H1 (cell line): Measurements from ENCODE around the gene KCNQ1. TPM values are rescaled to one million over a fixed set of nuclear protein-coding genes. Genes with fewer than 3 reads are reported as not detected.
A peak's percentile ranks its signal among the peaks of the same experiment; 100 is the strongest.

ENCODE experiments used
- CTCF ChIA-PET: fragments of 300-600 bp; sonication (Branson Sonifier 250); formaldehyde crosslinking; loops from one replicate; lab custom pipeline; 2021; ENCODE audit not compliant: partially characterized antibody; lab: Charles Lee
- POLR2A ChIA-PET: fragments of 300-600 bp; sonication (Branson Sonifier 250); formaldehyde crosslinking; loops from one replicate; lab custom pipeline; 2021; ENCODE audit warnings: inconsistent platforms; ENCODE audit not compliant: partially characterized antibody; lab: Charles Lee
- DNase-seq, 2 experiments: peaks; one replicate each; pipeline versions ENCODE4 v3.0.0 to v3.0.0-alpha.2; 2010 to 2022; ENCODE audit warnings: low spot score in 2 of 2, low read depth in 1 of 2, mixed read lengths in 1 of 2
- FAIRE-seq: peaks from 2 replicates; lab custom pipeline; 2011; peaks lifted over from hg19 to GRCh38; lab: Jason Lieb, UNC
- H2AFZ ChIP-seq: 2 replicates; pipeline ENCODE4 v1.8.1; 2012; ENCODE audit warnings: low read length, inconsistent platforms
- H2AK5ac ChIP-seq: 2 replicates; pipeline ENCODE4 v1.6.1; 2013; ENCODE audit warnings: low read depth, low read length
- H2BK120ac ChIP-seq: replicated peaks from 2 replicates; pipeline ENCODE3; 2013; ENCODE audit warnings: low read depth, low read length, inconsistent platforms
- H2BK12ac ChIP-seq: 2 replicates; pipeline ENCODE4 v1.6.1; 2013; ENCODE audit warnings: low read depth, low read length
- H2BK15ac ChIP-seq: 2 replicates; pipeline ENCODE4 v1.6.1; 2013; ENCODE audit warnings: low read length
- H2BK20ac ChIP-seq: 2 replicates; pipeline ENCODE4 v1.6.1; 2013; ENCODE audit warnings: low read length
- H2BK5ac ChIP-seq: 2 replicates; pipeline ENCODE4 v1.6.1; 2013; ENCODE audit warnings: low read depth, low read length
- H3K14ac ChIP-seq: 2 replicates; pipeline ENCODE4 v1.6.1; 2013; ENCODE audit warnings: inconsistent platforms; ENCODE audit not compliant: insufficient read length
- H3K18ac ChIP-seq: 2 replicates; pipeline ENCODE4 v1.6.1; 2013; ENCODE audit warnings: low read length; ENCODE audit errors: extremely low read depth
- H3K23ac ChIP-seq: 2 replicates; pipeline ENCODE4 v1.6.1; 2013; ENCODE audit warnings: inconsistent platforms; ENCODE audit not compliant: insufficient read length
- H3K23me2 ChIP-seq: 2 replicates; pipeline ENCODE4 v1.6.1; 2013; ENCODE audit warnings: low read depth, low read length
- H3K27ac ChIP-seq: 2 replicates; pipeline ENCODE4 v1.6.1; 2011; ENCODE audit warnings: low read depth, low read length, inconsistent platforms
- H3K27me3 ChIP-seq, 4 experiments: replicated peaks in 1 of 4; 1 replicate in 1 of 4; 2 replicates in 3 of 4; pipeline versions ENCODE4 v1.6.1 to v1.8.1; 2011 to 2013; ENCODE audit warnings: low read length in 3 of 4, mild to moderate bottlenecking in 3 of 4, inconsistent platforms in 2 of 4, mixed read lengths in 2 of 4, moderate library complexity in 1 of 4; ENCODE audit not compliant: control insufficient read depth in 3 of 4, insufficient read depth in 3 of 4; ENCODE audit errors: extremely low read depth in 1 of 4
- H3K36me3 ChIP-seq, 4 experiments: 2 replicates each; pipeline versions ENCODE4 v1.6.1 to v1.8.1; 2011 to 2013; ENCODE audit warnings: mild to moderate bottlenecking in 4 of 4, low read length in 3 of 4, moderate library complexity in 2 of 4, control low read depth in 1 of 4, inconsistent platforms in 1 of 4; ENCODE audit not compliant: insufficient read depth in 4 of 4, control insufficient read depth in 2 of 4
- H3K4ac ChIP-seq: replicated peaks from 2 replicates; pipeline ENCODE3; 2013; ENCODE audit warnings: low read length, low read depth, mixed read lengths, inconsistent platforms; ENCODE audit not compliant: insufficient read length
- H3K4me1 ChIP-seq, 4 experiments: replicated peaks in 1 of 4; 1 replicate in 1 of 4; 2 replicates in 3 of 4; pipeline versions ENCODE4 v1.6.1 to v1.8.1; 2011 to 2013; ENCODE audit warnings: low read length in 3 of 4, inconsistent platforms in 2 of 4, mixed read lengths in 1 of 4; ENCODE audit not compliant: insufficient read depth in 4 of 4, control insufficient read depth in 3 of 4
- H3K4me2 ChIP-seq, 2 experiments: 2 replicates each; pipeline versions ENCODE4 v1.6.1 to v1.8.1; 2011 to 2013; ENCODE audit warnings: low read depth in 2 of 2, low read length in 2 of 2, control low read depth in 1 of 2, inconsistent platforms in 1 of 2, mild to moderate bottlenecking in 1 of 2; ENCODE audit not compliant: insufficient read depth in 1 of 2
- H3K4me3 ChIP-seq, 4 experiments: fragments of 200-600, 300-600 bp in 1 of 4; sonication (generic), shearing (Covaris generic), sonication (Bioruptor Twin) in 1 of 4; 2 replicates each; pipeline versions ENCODE4 v1.5.1 to v1.8.1; 2011 to 2016; ENCODE audit warnings: low read length in 4 of 4, low read depth in 3 of 4, control low read depth in 2 of 4, inconsistent platforms in 2 of 4, mild to moderate bottlenecking in 2 of 4, mixed read lengths in 1 of 4, moderate library complexity in 1 of 4; ENCODE audit not compliant: insufficient read depth in 2 of 4; ENCODE audit errors: extremely low read depth in 1 of 4
- H3K56ac ChIP-seq: replicated peaks from 2 replicates; pipeline ENCODE3; 2013; ENCODE audit warnings: low read depth, mild to moderate bottlenecking, mixed read lengths, low read length, inconsistent platforms; ENCODE audit not compliant: insufficient read length
- H3K79me1 ChIP-seq: 2 replicates; pipeline ENCODE4 v1.6.1; 2013; ENCODE audit warnings: low read depth, low read length, control low read depth
- H3K79me2 ChIP-seq, 2 experiments: 2 replicates each; pipeline versions ENCODE4 v1.6.1 to v1.8.1; 2012 to 2013; ENCODE audit warnings: low read length in 2 of 2, mild to moderate bottlenecking in 2 of 2, inconsistent platforms in 1 of 2; ENCODE audit not compliant: insufficient read depth in 2 of 2, control insufficient read depth in 1 of 2
- H3K9ac ChIP-seq, 4 experiments: replicated peaks in 1 of 4; 1 replicate in 1 of 4; 2 replicates in 3 of 4; pipeline versions ENCODE4 v1.6.1 to v1.8.1; 2011 to 2013; ENCODE audit warnings: low read depth in 3 of 4, low read length in 3 of 4, control low read depth in 2 of 4, mild to moderate bottlenecking in 2 of 4, moderate library complexity in 2 of 4, inconsistent platforms in 1 of 4; ENCODE audit errors: extremely low read depth in 1 of 4
- H3K9me3 ChIP-seq, 2 experiments: 2 replicates each; pipeline versions ENCODE4 v1.6.1 to v1.8.1; 2012 to 2013; ENCODE audit warnings: mild to moderate bottlenecking in 2 of 2, moderate library complexity in 2 of 2, control low read depth in 1 of 2, inconsistent platforms in 1 of 2, low read depth in 1 of 2, low read length in 1 of 2, mixed read lengths in 1 of 2; ENCODE audit not compliant: insufficient read depth in 2 of 2
- H4K20me1 ChIP-seq, 2 experiments: replicated peaks in 1 of 2; 2 replicates each; pipeline versions ENCODE3 to v1.8.1; 2011 to 2013; ENCODE audit warnings: inconsistent platforms in 2 of 2, low read length in 2 of 2, mild to moderate bottlenecking in 1 of 2; ENCODE audit not compliant: insufficient read depth in 2 of 2, control insufficient read depth in 1 of 2
- H4K5ac ChIP-seq: 2 replicates; pipeline ENCODE4 v1.6.1; 2013; ENCODE audit warnings: low read length, low read depth, mixed read lengths, inconsistent platforms; ENCODE audit not compliant: insufficient read length
- H4K8ac ChIP-seq: 2 replicates; pipeline ENCODE4 v1.8.0; 2013; ENCODE audit warnings: mild to moderate bottlenecking, moderate library complexity, low read length, inconsistent platforms; ENCODE audit not compliant: insufficient read depth; ENCODE audit errors: extremely low read depth
- H4K91ac ChIP-seq: replicated peaks from 2 replicates; pipeline ENCODE3; 2013; ENCODE audit warnings: low read length, mixed read lengths, inconsistent platforms; ENCODE audit not compliant: insufficient read length
- GTF2F1 ChIP-seq: IDR thresholded peaks from 2 replicates; pipeline ENCODE4 v1.6.1; 2012; ENCODE audit warnings: low read depth, low read length, improper control_type of control experiment, borderline replicate concordance
- HDAC2 ChIP-seq, 2 experiments: fragments of 300-600 bp in 1 of 2; sonication (generic) in 1 of 2; IDR thresholded peaks; 2 replicates each; pipeline ENCODE4 v1.6.1; 2011 to 2012; ENCODE audit warnings: low read depth in 2 of 2, low read length in 2 of 2, mild to moderate bottlenecking in 2 of 2, moderate library complexity in 2 of 2, borderline replicate concordance in 1 of 2, inconsistent platforms in 1 of 2
- NANOG ChIP-seq: IDR thresholded peaks from 2 replicates; pipeline ENCODE4 v1.6.1; 2011; ENCODE audit warnings: low read length, low read depth, mild to moderate bottlenecking, inconsistent platforms; ENCODE audit not compliant: insufficient read depth, poor library complexity, severe bottlenecking
- WGBS, 2 experiments: shearing (Covaris generic) in 1 of 2; methylation state at CpG; one replicate each; pipeline versions ENCODE4 v1.1.6 to v1.1.7; 2013 to 2015; ENCODE audit warnings: low lambda C conversion rate in 2 of 2, mixed read lengths in 2 of 2, inconsistent platforms in 1 of 2, low coverage in 1 of 2, missing lambda C conversion rate in 1 of 2; ENCODE audit not compliant: insufficient replicate concordance in 2 of 2, insufficient coverage in 1 of 2, insufficient read length in 1 of 2; ENCODE audit errors: extremely low coverage in 1 of 2, missing lambda C conversion rate in 1 of 2; 5-methylcytosine and 5-hydroxymethylcytosine counted together
- polyA plus RNA-seq, 7 experiments: library from polyadenylated mRNA; depleted of rRNA in 3 of 7; stranded (reverse) in 5 of 7; unstranded in 2 of 7; fragments of >200 nt in 5 of 7; fragments of 200-250 nt in 2 of 7; gene quantifications; 1 replicate in 5 of 7; 2 replicates in 1 of 7; 4 replicates in 1 of 7; pipeline versions ENCODE4 v1.2.1 to v1.2.3, GENCODE V29; 2011 to 2013; ENCODE audit warnings: missing spikeins in 2 of 7, mixed read lengths in 2 of 7
- total RNA-seq: library from RNA; stranded (reverse); fragmentation: NEBNext Ultra II Directional; extraction: Animal tissue kit (Norgen Biotek cat#: 25700); gene quantifications from 2 replicates; pipeline ENCODE4 v1.2.1, GENCODE V29; 2021

The KCNQ1 gene
- total and polyA plus RNA-seq, 2 of the 8 experiments (the other 6 are each of a cell fraction or from before 2014, with no cell fraction given), result 1.9 to 2.0 TPM

- peaks cover 0 to 4% (median 0%) of the 10 kb centered on the region in 4 experiments; a peak in 1 of 8 replicates for H3K36me3 ChIP-seq
- H2BK5ac ChIP-seq, result no peak overlapping the region
- no peak overlapping the region for H2BK15ac ChIP-seq
- no peak overlapping the region for H3K23ac ChIP-seq
- no peak overlapping the region for H4K8ac ChIP-seq
- H3K4ac ChIP-seq, result no peak overlapping the region
- H4K5ac ChIP-seq, result no peak overlapping the region
- no peak overlapping the region for H2AFZ ChIP-seq
- H2BK20ac ChIP-seq, result peak overlapping the region; percentile 15; the same call in 1 of the 2 replicates
- FAIRE-seq (no peak), DNase-seq (no peak)
- no peak overlapping the region for H3K56ac ChIP-seq
- H3K23me2 ChIP-seq, result peaks cover 14% of the 10 kb centered on the region
- H3K14ac ChIP-seq, result no peak overlapping the region
- POLR2A ChIA-PET, result interaction anchor here (0.6 to 1.9 kb wide), 4 partner anchors 120 to 354 kb away, joined by 3 to 8 read pairs (median 3); no protein-coding TSS in a partner anchor
- no peak overlapping the region for H3K27ac ChIP-seq
- H3K4me2 ChIP-seq, result no peak overlapping the region
- H3K18ac ChIP-seq, result no peak overlapping the region
- no peaks in the 10 kb centered on the region for H3K9me3 ChIP-seq
- no peak overlapping the region for H3K9ac ChIP-seq
- peaks cover 2 to 60% (median 34%) of the 10 kb centered on the region in 4 experiments for H3K27me3 ChIP-seq
- peaks cover 0 to 39% (median 30%) of the 10 kb centered on the region in 4 experiments; a peak in 6 of 7 replicates for H3K4me1 ChIP-seq
- no peaks in the 10 kb centered on the region for H3K79me2 ChIP-seq
- H2BK12ac ChIP-seq, result 0 out of 2 replicates have a peak overlapping the region, but pooled peaks have one; percentile 77
- H4K91ac ChIP-seq, result no peak overlapping the region
- H4K20me1 ChIP-seq, result peaks cover 6 to 7% of the 10 kb centered on the region in 2 experiments
- H2BK120ac ChIP-seq, result no peak overlapping the region
- WGBS, 2 experiments, result 84% methylated on average over 11 of the region's 11 CpGs; no CpG with 5 or more reads in 1 of the 2 experiments
- no peak overlapping the region for H2AK5ac ChIP-seq
- no peak overlapping the region for H3K4me3 ChIP-seq
- no peak for TF ChIP-seq HDAC2 (IDR thresholded peaks at IDR 0.05; ENCODE audit: borderline replicate concordance in 1 of 2, low read depth in 2 of 2, low read length in 2 of 2)
- no peak for TF ChIP-seq GTF2F1
- no peak for TF ChIP-seq NANOG
- H3K79me1 ChIP-seq, result no peaks in the 10 kb centered on the region
- CTCF ChIA-PET, result interaction anchor here (0.7 to 13.5 kb wide), 58 partner anchors 9 to 465 kb away, joined by 3 to 521 read pairs (median 4); partner anchors contain the start of gene PHLDA2
Observed at GRCh38 chr11:2887515-2888195, 442.8 kb downstream of the KCNQ1 start.
